Central memory CD4-positive, alpha-beta T cell (primary cell): ENCODE data around the gene CDK11A.
"Not testable (repeated sequence)": the region's sequence is repeated elsewhere in the genome, so short reads cannot be mapped to it uniquely, and the experiment has no call there.

Experiments used
- DNase-seq: peaks from one replicate; pipeline ENCODE4 v3.0.0; 2022

CDK11A gene

DNA sequence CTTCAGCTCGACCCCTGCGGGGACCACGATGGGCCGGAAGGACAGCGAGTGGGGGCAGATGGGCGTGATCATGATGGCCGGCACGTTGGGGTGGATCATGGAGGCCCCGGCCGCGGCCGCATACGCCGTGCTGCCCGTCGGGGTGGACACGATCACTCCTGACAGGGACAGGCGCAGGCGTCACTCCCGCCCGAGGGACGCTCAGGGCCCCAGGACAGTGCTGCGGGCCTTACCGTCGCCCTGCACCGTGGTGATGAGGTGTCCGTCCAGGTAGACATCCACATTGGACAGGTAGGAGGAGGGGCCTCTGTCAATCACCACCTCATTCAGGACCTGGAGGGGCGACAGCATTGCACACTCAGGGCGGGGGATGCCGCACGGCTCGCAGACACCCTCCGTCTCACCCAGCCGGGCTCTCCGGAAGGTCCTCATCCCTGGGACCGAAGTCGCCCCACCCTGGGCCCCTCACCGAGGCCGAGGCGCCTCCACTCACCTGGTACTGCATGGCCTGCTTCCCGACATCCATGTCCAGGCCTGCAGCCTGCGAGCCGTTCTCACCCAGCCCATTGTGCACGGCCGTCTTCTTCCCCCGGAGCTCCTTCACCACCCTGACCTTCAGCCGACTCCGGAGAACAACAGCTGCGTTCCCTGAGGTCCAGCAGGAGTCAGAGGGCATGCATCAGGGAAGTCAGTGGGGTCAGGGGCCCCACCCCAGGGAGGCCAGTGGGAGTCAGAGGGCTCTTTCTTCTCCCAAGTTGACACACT, 30.1 kb upstream of the CDK11A start:
- no peak for DNase-seq

DNA sequence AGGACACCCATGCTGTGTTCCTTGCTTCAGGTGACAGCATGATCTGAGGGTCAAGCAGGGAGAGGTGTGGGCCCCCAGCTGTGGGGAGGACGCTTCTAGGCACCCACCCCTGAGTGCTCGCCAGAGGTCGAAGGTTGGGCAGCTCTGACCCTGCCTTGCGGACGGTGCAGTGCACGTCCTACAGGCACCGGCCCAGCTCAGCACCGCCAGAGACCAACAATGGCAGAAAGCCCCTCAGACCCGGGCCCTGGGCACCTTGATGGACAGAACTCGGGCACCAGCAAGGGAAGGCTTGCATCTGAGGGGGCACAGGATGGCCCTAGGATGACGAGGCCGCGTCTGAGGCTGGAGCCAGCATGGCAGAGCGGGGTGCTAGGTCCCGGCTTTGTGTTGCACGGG, 29.4 kb upstream of the CDK11A start:
- DNase-seq, result no peak

DNA sequence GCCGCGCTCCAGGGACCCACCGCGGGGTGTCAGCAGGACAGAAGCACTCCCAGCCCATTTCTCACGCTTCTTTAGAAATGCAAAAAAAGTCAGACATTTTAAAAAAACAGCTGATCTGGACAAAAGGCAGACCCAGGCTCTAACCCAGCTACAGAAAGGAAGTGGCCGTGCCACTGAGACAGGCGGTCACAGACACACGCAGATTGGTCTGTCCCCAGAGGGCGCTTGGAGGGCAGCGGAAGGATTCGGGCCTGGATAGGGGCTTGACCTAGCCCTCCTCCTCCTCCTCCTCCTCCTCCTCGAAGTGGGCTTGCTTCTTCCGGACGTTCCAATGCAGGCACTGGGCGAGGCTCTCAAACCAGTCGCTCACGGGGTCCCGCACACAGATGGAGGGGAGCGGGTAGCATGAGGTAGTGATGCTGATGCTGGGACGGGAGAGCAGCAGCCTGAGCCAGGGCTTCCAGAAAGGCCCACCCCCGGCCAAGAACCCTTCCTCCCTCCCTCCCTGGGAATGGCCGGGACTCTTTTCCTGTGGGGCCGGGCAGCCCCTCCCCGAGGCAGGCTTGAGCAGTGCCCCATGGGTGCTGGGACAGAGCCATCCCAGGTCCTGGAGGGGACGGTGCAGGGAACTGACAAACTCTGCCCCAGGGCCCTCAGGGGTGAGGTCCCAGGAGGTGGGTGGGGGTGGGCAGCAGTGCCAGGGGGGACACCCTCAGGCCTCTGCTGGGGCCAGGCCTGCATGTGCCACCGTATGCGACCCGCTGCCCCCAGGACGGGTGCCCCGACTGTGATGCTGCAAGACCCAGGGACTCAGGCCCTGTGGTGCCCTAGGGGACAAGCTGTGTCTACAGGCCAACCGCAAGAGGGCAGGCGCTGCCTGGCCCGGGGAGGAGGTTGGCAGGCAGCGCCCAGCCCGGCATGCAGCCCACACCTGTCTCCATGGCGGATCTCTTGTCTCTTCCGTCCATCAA, 28.8 kb upstream of the CDK11A start:
- no peak for DNase-seq

DNA sequence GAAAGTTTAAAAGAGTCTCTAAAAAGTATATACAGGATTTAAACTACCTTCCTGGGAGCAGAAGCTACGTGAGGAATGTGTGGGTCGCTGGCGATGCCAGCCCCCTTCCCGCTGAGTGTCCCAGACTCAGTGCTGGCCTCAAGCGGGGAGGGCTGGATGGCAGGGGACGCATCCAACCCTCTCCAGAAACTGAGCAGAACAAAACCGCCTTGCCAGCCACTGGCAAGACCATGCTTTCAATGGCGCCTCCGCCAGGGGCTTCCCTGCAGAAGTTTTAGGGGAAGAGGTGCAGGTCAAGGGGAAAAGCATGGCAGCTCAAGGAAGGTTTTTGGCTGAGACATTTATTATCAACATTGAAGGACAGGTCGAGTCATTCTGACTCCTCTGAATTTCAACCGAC, 28.0 kb upstream of the CDK11A start:
- DNase-seq, result no peak

DNA sequence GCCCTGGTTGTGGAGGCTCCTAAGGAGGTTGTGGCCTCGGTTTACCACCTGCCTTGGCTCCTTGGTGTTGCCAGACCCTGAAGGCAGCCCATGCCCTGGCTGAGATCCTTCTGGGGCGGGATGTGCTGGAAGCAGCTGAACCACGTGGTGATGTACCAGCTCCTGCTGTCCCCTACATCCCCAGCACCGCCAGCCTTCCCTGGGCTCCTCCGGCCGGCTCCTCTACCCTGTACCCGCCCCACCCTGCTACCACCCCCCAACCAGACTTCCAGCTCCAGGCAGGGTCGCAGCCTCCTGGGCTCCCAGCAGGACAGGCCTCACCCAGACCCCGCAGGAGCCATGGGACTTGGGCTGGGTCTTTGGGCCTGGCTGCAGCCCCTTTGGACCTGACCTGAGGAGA, 25.8 kb upstream of the CDK11A start:
- not testable (repeated sequence) for DNase-seq

DNA sequence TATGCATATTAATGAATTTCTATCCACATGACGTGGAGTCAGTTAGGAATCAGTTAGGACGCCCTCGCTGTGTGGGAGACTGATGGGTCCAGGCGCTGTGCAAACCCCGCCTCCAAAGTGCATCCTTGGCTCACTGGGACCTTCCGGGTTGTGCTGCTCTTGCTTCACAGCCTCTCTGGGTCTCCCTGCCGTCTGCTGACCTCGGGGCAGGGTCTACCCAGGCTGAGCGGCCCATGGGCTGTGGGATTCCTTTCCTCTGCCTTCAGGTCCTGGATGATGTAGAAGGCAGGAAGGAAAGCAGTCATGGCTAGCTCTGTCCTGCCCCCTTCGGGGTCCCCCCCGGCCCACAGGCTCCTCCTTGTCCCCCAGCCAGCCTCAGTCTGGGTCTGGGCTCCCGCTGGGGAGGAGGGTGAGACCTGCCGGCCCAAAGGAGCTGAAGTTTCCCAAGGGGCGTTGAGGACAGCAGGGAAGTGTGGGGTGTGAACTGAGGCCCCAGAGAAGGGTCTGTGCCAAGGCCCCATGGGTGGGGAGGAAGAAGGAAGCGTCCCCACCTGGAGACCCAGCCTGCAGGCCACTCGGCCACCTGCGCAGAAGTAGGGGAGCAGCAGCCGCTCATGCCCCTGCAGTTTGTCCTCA, 24.6 kb upstream of the CDK11A start:
- DNase-seq, result no peak

DNA sequence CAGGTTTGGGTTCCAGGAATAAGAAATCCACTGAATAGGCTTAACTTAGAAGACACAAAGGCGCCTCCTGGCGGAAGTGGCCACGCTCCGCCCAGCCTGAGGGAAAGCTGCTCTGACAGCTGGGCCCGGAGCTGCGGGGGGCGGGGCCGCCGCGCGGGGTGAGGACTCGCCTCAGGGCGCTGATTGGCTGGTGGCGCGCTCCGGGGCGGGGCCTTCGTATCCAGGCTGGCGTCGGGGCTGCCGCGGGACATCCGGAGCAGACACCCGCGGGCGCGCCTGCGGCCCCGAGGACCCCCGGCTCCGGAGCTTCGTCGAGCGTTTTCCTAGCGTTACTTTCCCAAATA, 22.4 kb upstream of the CDK11A start:
- not testable (repeated sequence) for DNase-seq

DNA sequence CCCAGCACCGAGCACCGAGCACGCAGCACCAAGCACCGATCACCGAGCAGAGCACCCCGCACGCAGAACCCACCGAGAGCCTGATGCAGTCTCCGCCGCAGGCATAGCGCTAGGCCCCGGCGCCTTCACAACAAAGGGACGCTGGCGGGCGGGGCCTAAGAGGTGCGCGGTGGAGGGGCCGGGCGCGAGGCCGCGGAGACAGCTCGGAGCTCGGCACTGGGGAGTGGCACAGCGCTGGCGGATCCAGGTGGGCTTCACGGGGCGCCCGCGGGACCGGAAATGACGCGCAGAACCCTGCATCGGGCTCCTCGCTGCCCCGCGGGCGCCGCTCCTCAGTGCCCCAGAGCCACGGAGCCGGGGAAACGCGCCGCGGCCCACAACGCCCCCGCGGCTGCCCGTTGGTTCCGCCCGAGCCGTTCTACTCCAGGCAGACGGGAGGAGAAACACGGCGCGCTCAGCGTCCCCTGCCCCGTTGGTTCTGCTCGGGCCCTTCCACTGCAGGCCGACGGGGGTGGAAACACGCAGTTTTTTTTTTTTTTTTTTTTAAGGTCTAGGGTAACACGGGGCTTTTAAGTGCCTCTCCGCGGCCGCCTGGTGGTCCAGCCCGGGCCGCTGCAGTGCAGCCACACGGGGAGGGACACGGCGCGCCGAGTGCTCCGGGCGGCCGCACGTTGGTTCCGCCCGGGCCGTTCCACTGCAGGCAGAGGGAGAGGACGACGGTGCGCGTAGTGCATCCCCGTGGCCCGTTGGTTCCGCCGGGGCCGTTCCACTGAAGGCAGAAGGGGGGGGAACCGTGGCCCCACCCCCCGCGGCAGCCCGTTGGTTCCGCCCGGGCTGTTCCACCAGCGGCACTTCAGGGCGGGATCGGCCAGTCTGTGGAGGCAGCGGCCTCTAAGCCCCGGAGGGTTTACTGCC, 21.8 kb upstream of the CDK11A start:
- DNase-seq, result peak; percentile 84

DNA sequence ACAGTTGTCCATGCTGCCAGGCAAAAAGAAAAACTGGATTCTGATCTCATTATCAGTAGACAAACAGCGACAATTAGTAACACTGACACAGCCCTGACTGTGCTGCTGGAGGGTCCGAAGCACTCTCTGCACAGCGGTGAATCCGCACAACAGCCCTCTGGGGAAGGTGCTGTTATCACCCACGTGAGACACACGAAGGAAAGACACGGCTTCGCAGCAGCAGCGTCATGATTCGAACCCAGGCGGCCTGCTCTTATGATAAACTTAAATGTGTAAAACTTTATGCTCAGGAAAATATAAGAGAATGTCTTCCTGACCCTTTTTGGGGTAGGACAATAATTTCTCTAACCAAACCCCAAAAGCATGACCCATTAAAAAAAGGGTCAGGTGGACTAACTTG, 18.4 kb upstream of the CDK11A start:
- not testable (repeated sequence) for DNase-seq

DNA sequence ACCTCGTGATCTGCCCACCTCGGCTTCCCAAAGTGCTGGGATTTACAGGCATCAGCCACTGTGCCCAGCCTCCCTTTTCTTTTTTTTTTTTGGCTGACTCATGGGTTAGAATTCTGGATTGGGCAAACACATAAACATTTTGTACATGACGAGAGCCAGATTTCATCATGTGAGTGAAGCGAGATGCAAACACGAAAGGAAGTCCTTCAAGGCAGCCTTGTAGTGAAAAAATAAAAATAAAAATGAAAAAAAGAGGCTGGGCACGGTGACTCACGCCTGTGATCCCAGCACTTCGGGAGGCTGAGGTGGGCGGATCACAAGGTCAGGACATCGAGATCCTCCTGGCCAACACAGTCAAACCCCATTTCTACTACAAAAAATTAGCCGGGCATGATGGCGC, 16.9 kb upstream of the CDK11A start:
- not testable (repeated sequence) for DNase-seq

DNA sequence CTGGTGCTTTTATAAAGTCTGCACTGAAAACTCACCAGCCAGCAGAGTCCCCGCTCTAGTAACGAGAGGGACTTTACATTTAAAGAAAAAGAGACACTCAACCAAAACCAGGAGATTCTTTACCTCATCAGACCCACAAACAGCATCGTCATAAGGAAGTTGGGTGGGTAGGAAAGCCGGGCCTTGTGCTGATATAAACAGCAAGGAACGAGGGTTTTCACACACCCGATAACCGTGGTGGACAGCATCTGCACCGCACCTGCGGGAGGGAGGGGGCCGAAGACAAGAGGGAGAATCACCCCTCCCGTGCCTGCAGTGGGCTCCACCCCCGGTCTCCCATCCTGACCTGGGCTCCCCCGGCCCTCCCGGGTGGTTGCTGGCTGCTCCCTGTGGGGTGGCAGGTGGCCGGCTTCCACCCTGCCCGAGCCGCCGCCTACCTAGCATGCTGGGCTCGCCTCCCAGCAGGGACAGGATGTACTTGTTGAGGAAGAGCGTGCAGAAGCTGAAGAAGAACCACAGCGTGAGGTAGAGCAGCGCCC, 14.7 kb upstream of the CDK11A start:
- not testable (repeated sequence) for DNase-seq

DNA sequence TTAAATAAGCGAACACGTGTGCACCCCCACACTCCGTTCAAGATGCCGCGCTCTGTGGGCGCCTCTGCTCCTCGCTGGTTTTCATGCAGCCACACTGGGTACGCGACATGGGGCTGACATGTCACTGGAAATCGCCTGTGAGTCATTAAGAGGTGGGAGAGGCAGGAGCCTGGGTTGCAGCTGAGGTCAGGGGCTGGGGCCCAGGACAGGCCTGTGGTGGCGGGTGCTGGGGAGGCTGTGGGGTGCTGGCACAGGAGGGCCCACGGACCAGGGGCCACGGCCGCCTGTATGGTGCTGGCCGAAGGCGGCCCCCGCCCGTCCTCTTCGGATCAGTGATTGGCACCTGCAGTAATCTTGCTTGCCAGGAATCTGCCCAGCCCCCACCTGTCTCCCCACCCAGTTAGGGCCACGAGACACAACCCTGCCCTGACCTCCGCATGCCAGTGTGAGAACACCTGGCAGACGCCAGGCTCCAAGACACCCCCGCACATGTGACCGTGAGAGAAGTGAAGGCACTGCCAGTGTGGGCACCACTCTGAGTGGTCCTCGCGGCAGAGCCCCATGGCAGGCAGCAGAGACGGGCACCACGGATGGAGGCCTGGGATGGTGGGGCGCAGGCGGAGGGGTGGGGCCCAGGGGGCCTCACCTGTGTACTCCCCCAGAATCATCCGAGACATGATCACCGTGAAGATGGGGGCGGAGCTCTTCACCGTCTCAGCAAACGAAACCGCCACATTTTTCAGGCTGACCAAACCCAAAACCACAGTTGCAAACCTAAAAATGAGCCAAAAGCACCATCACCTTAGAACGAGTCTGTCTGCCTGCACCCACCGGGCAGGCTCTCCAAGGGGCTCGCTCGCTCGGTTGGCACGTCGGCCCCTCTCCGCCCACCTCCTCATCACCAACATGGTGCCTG, 13.8 kb upstream of the CDK11A start:
- not testable (repeated sequence) for DNase-seq

DNA sequence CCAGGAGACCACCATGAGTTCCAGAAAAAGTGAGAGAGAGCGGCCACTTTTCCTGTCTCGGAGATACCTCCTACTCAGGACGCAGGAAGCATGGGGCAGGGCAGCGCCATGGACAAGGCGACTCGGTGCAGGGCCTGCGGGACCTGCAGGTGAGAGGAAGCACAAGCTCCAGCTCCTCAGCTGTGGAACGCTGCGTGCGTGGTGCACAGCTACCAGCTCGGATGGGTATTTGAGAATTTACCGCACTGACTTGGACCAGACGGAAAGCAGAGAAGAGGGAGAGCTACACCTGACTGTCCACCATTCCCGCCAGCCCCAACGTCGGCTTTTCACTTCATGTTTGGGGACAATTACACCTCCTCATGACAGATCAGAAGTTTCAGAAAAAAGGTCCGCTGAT, 8.2 kb upstream of the CDK11A start:
- DNase-seq, result no peak

DNA sequence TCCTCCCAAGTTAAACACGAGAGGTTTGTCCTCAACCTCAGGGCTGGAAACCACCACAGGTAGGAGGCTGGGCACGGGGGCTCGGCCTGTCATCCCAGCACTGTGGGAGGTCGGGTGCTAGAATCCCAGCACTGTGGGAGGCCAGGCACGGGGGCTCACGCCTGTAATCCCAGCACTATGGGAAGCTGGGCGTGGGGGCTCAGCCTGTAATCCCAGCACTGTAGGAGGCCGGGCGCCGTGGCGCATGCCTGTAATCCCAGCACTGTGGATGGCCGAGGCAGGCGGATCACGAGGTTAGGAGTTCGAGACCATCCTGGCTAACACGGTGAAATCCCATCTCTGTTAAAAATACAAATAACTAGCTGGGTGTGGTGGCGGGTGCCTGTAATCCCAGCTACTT, 6.7 kb upstream of the CDK11A start:
- DNase-seq, result no peak

DNA sequence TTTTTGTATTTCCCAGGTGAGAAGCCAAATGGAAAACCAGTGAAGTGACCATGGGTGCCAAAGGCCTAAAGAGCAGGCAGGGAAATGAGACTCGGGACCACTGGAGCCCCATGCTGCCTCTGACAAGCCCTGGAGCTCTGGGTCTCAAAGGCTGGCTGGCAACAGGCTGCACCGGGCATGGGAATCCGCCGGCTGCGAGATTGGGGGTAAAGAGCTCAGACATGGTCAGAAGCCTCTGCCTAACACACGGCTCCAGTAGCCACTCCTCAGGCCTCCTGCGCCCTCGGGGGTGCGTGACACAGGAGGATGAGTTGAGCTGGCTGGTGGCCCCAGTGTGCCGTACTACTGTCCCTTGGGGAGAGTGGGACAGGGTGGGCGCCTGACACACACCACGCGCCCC, 6.1 kb upstream of the CDK11A start:
- not testable (repeated sequence) for DNase-seq

DNA sequence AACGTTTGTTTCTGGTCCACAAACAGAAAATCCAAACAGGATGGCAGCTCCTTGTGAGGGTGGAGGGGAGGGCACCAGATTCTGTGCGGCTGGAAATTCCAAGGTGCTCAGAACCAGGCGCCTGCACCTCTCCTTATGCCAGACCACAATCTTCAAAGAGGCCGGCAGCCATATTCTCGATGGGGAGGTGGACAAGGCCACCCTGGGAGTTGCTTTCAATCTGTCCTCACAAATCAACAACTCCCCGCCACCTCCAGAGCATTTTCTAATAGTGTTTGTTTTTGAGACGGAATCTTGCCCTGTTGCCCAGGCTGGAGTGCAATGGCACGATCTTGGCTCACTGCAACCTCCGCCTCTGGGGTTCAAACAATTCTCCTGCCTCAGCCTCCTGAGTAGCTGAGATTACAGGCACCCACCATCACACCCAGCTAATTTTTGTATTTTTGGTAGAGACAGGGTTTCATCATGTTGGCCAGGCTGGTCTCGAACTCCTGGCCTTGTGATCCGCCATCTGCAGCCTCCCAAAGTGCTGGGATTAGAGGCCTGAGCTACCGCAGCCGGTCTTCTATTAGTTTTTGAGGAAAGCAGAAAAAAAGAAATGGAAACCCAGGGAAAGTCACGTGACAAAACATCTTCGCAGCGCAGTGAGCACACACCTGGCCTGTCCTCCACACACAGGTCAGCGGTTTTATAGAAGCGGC, 5.1 kb upstream of the CDK11A start:
- not testable (repeated sequence) for DNase-seq

DNA sequence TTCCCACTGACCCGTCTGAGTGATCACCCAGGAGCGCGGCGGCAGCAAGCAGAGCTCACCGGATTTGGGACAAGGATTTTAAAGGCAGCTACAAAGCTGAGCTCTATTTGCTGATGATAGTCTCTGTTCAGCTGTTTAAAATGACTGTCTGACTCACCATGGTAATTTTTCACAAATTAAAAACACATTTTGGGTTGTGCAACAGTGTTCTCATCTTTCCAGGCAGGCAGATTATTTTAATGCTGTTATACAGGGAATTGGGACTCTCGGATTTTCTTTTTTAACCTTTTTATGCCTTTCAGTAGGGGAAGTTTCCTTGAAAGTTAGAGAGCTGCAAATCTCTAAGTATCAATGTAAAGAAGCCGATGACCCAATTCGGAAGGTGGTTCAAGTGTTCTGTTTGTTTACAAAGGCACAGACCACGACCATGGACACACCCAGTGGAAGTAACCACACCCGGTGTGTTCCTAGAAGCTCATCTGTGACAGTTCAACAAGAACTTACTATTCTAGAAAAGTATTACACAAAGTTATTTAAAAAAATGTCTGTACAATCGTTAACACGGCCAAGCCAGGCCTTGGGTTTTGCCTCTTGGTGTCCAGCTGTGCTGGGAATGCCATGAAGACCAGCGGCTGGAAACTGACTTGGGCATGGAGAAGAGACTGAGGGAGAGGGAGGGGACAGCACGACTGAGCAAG, 4.3 kb upstream of the CDK11A start:
- DNase-seq, result peak; percentile 82

DNA sequence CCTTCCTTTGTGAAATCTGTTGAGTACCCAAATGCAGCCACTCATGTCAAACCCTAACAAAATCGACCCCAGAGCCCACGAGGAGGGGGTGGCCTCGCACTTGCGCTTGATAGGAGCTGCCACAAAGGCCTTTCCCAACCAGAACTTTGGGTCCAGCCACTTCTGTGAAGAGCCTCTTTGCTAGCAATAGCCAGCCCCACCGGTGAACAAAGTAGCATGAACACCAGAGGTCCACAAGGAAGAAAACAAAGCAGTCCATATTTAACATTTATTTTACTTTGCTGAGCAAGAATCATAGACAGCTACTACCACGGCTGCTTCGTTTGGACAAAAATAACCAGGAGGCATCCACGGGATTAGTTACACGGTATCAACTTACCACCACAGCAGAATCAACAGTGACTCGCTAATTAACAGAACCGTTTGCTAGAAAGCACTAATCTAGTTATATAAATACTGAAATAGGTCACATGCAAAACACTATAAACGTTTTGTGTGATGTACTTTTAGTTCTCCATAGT, 3.0 kb upstream of the CDK11A start:
- not testable (repeated sequence) for DNase-seq

DNA sequence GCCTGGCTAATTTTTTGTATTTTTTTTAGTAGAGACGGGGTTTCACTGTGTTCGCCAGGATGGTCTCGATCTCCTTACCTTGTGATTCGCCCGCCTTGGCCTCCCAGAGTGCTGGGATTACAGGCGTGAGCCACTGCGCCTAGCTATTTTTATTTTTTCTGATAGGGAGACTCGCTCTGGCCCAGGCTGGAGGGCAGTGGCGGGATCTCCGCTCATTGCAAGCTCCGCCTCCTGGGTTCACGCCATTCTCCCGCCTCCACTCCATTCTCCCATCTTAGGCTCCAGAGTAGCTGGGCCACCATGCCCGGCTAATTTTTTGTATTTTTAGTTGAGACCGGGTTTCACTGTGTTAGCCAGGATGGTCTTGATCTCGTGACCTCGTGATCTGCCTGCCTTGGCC, 1.9 kb upstream of the CDK11A start:
- not testable (repeated sequence) for DNase-seq
